BLaER1 treated with 17β-estradiol and CSF1 and Interleukin-3, amounts not matched to agents 10 nM and 100 nM (cell line): ENCODE measurements around the gene TPT1.
A peak's percentile ranks its signal among the peaks of the same experiment; 100 is the strongest.
"Not testable (repeated sequence)": the region's sequence is repeated elsewhere in the genome, so short reads cannot be mapped to it uniquely, and the experiment has no call there.

ENCODE experiments used
- H3K27ac ChIP-seq, 11 experiments: shearing (Covaris generic); formaldehyde crosslinking; 2 replicates each; pipeline ENCODE4 v1.8.1; 2022
- H3K27me3 ChIP-seq, 11 experiments: shearing (Covaris generic); formaldehyde crosslinking; 2 replicates each; pipeline ENCODE4 v1.8.1; 2022
- H3K36me3 ChIP-seq, 11 experiments: shearing (Covaris generic); formaldehyde crosslinking; 2 replicates each; pipeline ENCODE4 v1.8.1; 2022
- H3K4me1 ChIP-seq, 10 experiments: shearing (Covaris generic); formaldehyde crosslinking; 2 replicates each; pipeline ENCODE4 v1.8.1; 2022
- H3K4me2 ChIP-seq, 11 experiments: shearing (Covaris generic); formaldehyde crosslinking; 2 replicates each; pipeline ENCODE4 v1.8.1; 2022
- H3K4me3 ChIP-seq, 10 experiments: shearing (Covaris generic); formaldehyde crosslinking; 2 replicates each; pipeline ENCODE4 v1.8.1; 2022
- H3K9ac ChIP-seq, 11 experiments: shearing (Covaris generic); formaldehyde crosslinking; 2 replicates each; pipeline ENCODE4 v1.8.1; 2022
- H3K9me3 ChIP-seq, 11 experiments: shearing (Covaris generic); formaldehyde crosslinking; replicated peaks in 1 of 11; 2 replicates each; pipeline ENCODE4 v1.8.1; 2022
- H4K20me1 ChIP-seq, 11 experiments: shearing (Covaris generic); formaldehyde crosslinking; 2 replicates each; pipeline ENCODE4 v1.8.1; 2022
- Cebpa-rat ChIP-seq, 11 experiments: shearing (Covaris generic); IDR thresholded peaks; 2 replicates each; pipeline ENCODE4 v1.8.1; 2022

TPT1 gene

GRCh38 chr13:45381196-45381595 is 40.2 kb upstream of the TPT1 start:
- no peak overlapping the region for H3K9ac ChIP-seq
- H3K4me2 ChIP-seq, result no peak overlapping the region
- 0 out of 20 replicates have a peak, but pooled peaks cover 0 to 9% (median 0%) of the 10 kb centered on the region in 10 experiments for H3K4me1 ChIP-seq
- no peak overlapping the region for H3K27ac ChIP-seq
- no peaks in the 10 kb centered on the region for H3K9me3 ChIP-seq
- no peaks in the 10 kb centered on the region for H4K20me1 ChIP-seq
- H3K27me3 ChIP-seq, result no peaks in the 10 kb centered on the region
- peaks cover 0 to 25% (median 15%) of the 10 kb centered on the region in 11 experiments; a peak in 14 of 22 replicates for H3K36me3 ChIP-seq
- H3K4me3 ChIP-seq, result no peak overlapping the region
- no peak for TF ChIP-seq Cebpa-rat (IDR thresholded peaks at IDR 0.05)

- not testable (repeated sequence) for H3K4me3 ChIP-seq, H3K27me3 ChIP-seq, H3K9ac ChIP-seq, H3K4me2 ChIP-seq, H4K20me1 ChIP-seq, H3K4me1 ChIP-seq, H3K9me3 ChIP-seq, H3K27ac ChIP-seq
- H3K36me3 ChIP-seq, result peaks cover 0 to 20% (median 11%) of the 10 kb centered on the region in 11 experiments; a peak in 13 of 22 replicates
Observed at GRCh38 chr13:45380708-45381107, 39.7 kb upstream of the TPT1 start.

- H3K4me2 ChIP-seq, H3K4me1 ChIP-seq, H3K27me3 ChIP-seq, H3K4me3 ChIP-seq, H3K9me3 ChIP-seq, H3K9ac ChIP-seq, H3K27ac ChIP-seq, H4K20me1 ChIP-seq: not testable (repeated sequence)
- peaks cover 0 to 17% (median 8%) of the 10 kb centered on the region in 11 experiments; a peak in 11 of 22 replicates for H3K36me3 ChIP-seq
Observed at GRCh38 chr13:45379516-45379915, 38.5 kb upstream of the TPT1 start.

GRCh38 chr13:45378786-45379185 is 37.8 kb upstream of the TPT1 start:
- not testable (repeated sequence) for H3K9ac ChIP-seq, H3K27me3 ChIP-seq, H3K9me3 ChIP-seq, H3K4me1 ChIP-seq, H3K4me2 ChIP-seq, H4K20me1 ChIP-seq, H3K27ac ChIP-seq, H3K4me3 ChIP-seq
- H3K36me3 ChIP-seq, result peaks cover 0 to 11% (median 2%) of the 10 kb centered on the region in 11 experiments; a peak in 7 of 22 replicates

GRCh38 chr13:45377314-45377713 is 36.3 kb upstream of the TPT1 start:
- H3K4me2 ChIP-seq, H3K4me3 ChIP-seq, H3K27ac ChIP-seq, H3K27me3 ChIP-seq, H3K9me3 ChIP-seq, H3K9ac ChIP-seq, H4K20me1 ChIP-seq: not testable (repeated sequence)
- Histone ChIP-seq H3K4me1 (peaks cover 0 to 12% (median 8%) of the 10 kb centered on the region in 10 experiments; a peak in 7 of 20 replicates), H3K36me3 (peaks cover 0 to 10% (median under 1%) of the 10 kb centered on the region in 11 experiments; a peak in 3 of 22 replicates)

GRCh38 chr13:45376651-45377050 is 35.7 kb upstream of the TPT1 start:
- H3K4me3 ChIP-seq, H3K9ac ChIP-seq, H4K20me1 ChIP-seq, H3K27ac ChIP-seq, H3K27me3 ChIP-seq, H3K4me2 ChIP-seq, H3K9me3 ChIP-seq: not testable (repeated sequence)
- Histone ChIP-seq H3K4me1 (peaks cover 0 to 14% (median 8%) of the 10 kb centered on the region in 10 experiments; a peak in 7 of 20 replicates), H3K36me3 (peaks cover 0 to 14% (median 4%) of the 10 kb centered on the region in 11 experiments; a peak in 4 of 22 replicates)

- H3K4me2 ChIP-seq, result no peak overlapping the region
- TF ChIP-seq Cebpa-rat (IDR thresholded peaks at IDR 0.05), result no peak
Observed at GRCh38 chr13:45374917-45375316, 33.9 kb upstream of the TPT1 start.

GRCh38 chr13:45373162-45373547 is 32.2 kb upstream of the TPT1 start:
- H3K4me1 ChIP-seq, result peaks cover 6 to 19% (median 12%) of the 10 kb centered on the region in 10 experiments
- peaks cover 20 to 39% (median 28%) of the 10 kb centered on the region in 11 experiments; a peak in 21 of 22 replicates for H3K36me3 ChIP-seq
- TF ChIP-seq Cebpa-rat (IDR thresholded peaks at IDR 0.05), result no peak
- H3K9ac ChIP-seq, result no peak overlapping the region
- H3K4me3 ChIP-seq, result no peak overlapping the region
- peak overlapping the region in 6 of 11 experiments; percentile 6 to 41 (median 11); a peak in 5 of 22 replicates for H3K4me2 ChIP-seq
- no peak overlapping the region for H3K27ac ChIP-seq
- no peaks in the 10 kb centered on the region for H4K20me1 ChIP-seq
- H3K9me3 ChIP-seq, result peaks cover 0 to 16% (median 8%) of the 10 kb centered on the region in 11 experiments; a peak in 14 of 22 replicates
- H3K27me3 ChIP-seq, result no peaks in the 10 kb centered on the region

More at GRCh38 chr13:45374917-45375316, 33.9 kb upstream of the TPT1 start:
- Histone ChIP-seq H3K27ac (no peak overlapping the region), H3K4me3 (no peak overlapping the region), H3K36me3 (peaks cover 14 to 29% (median 19%) of the 10 kb centered on the region in 11 experiments; a peak in 21 of 22 replicates), H3K27me3 (no peaks in the 10 kb centered on the region), H3K4me1 (peaks cover 0 to 14% (median 8%) of the 10 kb centered on the region in 10 experiments; a peak in 7 of 20 replicates), H3K9me3 (peaks cover 0 to 16% (median 8%) of the 10 kb centered on the region in 11 experiments; a peak in 14 of 22 replicates), H3K9ac (no peak overlapping the region), H4K20me1 (no peaks in the 10 kb centered on the region)

GRCh38 chr13:45372189-45373161 is 31.5 kb upstream of the TPT1 start:
- Histone ChIP-seq H3K27me3 (no peaks in the 10 kb centered on the region), H3K36me3 (peaks cover 20 to 39% (median 28%) of the 10 kb centered on the region in 11 experiments; a peak in 21 of 22 replicates), H3K27ac (no peak overlapping the region), H3K4me3 (no peak overlapping the region), H4K20me1 (no peaks in the 10 kb centered on the region), H3K4me2 (peak overlapping the region in 6 of 11 experiments; percentile 6 to 41 (median 11); a peak in 6 of 22 replicates), H3K9ac (no peak overlapping the region), H3K9me3 (peaks cover 0 to 16% (median 8%) of the 10 kb centered on the region in 11 experiments; a peak in 14 of 22 replicates), H3K4me1 (peaks cover 8 to 26% (median 18%) of the 10 kb centered on the region in 10 experiments)
- no peak for TF ChIP-seq Cebpa-rat (IDR thresholded peaks at IDR 0.05)
